BE2C (cell line): ENCODE data around the gene ADAM15.

Source experiments
- DNase-seq: peaks from one replicate; pipeline ENCODE4 v3.0.0-alpha.2; 2020
- H3K27me3 ChIP-seq: fragments of 250-450 bp; sonication (Bioruptor Pico); 2 replicates; pipeline ENCODE4 v1.5.1; 2020; ENCODE audit warnings: mild to moderate bottlenecking
- H3K36me3 ChIP-seq: fragments of 250-450 bp; sonication (Bioruptor Pico); 2 replicates; pipeline ENCODE4 v1.5.1; 2020; ENCODE audit warnings: mild to moderate bottlenecking
- H3K4me1 ChIP-seq: fragments of 250-450 bp; sonication (Bioruptor Pico); 2 replicates; pipeline ENCODE4 v1.5.1; 2020
- H3K4me3 ChIP-seq: 2 replicates; pipeline ENCODE4 v1.5.1; 2011; ENCODE audit warnings: low read depth, low read length
- H3K9me3 ChIP-seq: fragments of 250-450 bp; sonication (Bioruptor Pico); 2 replicates; pipeline ENCODE4 v1.5.1; 2020
- TF ChIP-seq, protein P1 (sequence below): IDR thresholded peaks from 2 replicates; pipeline ENCODE4 v1.5.1; 2012; ENCODE audit warnings: mild to moderate bottlenecking, low read depth, low read length

The ADAM15 gene

DNA sequence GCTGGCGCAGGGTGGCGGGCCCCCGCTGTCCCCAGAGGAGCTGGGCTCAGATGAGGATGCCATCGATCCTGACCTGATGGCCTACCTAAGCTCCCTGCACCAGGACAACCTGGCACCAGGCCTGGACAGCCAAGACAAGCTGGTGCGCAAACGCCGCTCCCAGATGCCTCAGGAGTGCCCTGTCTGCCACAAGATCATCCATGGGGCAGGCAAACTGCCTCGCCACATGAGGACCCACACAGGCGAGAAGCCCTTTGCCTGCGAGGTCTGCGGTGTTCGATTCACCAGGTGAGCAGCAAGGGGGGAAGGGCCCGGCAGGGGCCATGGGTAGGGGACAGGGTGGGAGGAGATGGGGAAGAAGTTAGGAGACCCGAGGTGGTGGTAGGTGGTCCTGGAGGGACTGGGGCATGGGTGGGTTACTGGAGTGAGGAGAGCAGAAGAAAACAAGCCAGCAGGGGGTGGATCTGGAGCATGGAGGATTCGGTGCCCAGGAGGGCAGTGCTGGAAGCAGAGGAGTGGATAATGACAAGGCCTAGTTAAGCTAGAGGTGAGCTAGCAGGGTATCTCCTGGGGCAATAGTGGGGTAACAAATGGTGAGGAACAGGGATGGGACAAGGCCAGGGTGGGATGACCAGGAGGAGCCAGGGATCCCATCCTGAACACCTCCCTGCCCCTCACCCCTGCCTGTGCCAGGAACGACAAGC lies 35.4 kb upstream of the ADAM15 start:
- Histone ChIP-seq H3K9me3 (no peaks in the 10 kb centered on the region), H3K4me1 (peaks cover 34% of the 10 kb centered on the region), H3K27me3 (no peaks in the 10 kb centered on the region), H3K4me3 (no peak overlapping the region), H3K36me3 (peaks cover 17% of the 10 kb centered on the region)
- TF ChIP-seq, protein P1, sequence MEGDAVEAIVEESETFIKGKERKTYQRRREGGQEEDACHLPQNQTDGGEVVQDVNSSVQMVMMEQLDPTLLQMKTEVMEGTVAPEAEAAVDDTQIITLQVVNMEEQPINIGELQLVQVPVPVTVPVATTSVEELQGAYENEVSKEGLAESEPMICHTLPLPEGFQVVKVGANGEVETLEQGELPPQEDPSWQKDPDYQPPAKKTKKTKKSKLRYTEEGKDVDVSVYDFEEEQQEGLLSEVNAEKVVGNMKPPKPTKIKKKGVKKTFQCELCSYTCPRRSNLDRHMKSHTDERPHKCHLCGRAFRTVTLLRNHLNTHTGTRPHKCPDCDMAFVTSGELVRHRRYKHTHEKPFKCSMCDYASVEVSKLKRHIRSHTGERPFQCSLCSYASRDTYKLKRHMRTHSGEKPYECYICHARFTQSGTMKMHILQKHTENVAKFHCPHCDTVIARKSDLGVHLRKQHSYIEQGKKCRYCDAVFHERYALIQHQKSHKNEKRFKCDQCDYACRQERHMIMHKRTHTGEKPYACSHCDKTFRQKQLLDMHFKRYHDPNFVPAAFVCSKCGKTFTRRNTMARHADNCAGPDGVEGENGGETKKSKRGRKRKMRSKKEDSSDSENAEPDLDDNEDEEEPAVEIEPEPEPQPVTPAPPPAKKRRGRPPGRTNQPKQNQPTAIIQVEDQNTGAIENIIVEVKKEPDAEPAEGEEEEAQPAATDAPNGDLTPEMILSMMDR, result no peak
- no peak for DNase-seq

DNA sequence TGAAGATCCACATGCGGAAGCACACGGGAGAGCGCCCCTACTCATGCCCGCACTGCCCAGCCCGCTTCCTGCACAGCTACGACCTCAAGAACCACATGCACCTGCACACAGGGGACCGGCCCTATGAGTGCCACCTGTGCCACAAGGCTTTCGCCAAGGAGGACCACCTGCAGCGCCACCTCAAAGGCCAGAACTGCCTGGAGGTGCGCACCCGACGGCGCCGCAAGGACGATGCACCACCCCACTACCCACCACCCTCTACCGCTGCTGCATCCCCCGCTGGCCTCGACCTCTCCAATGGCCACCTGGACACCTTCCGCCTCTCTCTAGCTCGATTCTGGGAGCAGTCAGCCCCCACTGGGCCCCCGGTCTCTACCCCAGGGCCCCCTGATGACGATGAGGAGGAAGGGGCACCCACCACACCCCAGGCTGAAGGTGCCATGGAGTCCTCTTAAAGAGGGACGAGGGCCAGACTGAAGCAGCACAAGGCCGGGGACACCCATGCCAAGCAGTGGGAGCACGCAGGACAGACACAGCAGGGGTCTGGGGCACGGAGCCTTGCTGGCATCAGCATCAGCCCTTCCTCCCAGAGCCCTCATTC lies 34.8 kb upstream of the ADAM15 start:
- no peak overlapping the region for H3K4me3 ChIP-seq
- TF ChIP-seq, protein P1, result no peak
- H3K36me3 ChIP-seq, result peaks cover 17% of the 10 kb centered on the region
- H3K4me1 ChIP-seq, result peaks cover 29% of the 10 kb centered on the region
- no peaks in the 10 kb centered on the region for H3K9me3 ChIP-seq
- DNase-seq, result no peak
- H3K27me3 ChIP-seq, result no peaks in the 10 kb centered on the region

DNA sequence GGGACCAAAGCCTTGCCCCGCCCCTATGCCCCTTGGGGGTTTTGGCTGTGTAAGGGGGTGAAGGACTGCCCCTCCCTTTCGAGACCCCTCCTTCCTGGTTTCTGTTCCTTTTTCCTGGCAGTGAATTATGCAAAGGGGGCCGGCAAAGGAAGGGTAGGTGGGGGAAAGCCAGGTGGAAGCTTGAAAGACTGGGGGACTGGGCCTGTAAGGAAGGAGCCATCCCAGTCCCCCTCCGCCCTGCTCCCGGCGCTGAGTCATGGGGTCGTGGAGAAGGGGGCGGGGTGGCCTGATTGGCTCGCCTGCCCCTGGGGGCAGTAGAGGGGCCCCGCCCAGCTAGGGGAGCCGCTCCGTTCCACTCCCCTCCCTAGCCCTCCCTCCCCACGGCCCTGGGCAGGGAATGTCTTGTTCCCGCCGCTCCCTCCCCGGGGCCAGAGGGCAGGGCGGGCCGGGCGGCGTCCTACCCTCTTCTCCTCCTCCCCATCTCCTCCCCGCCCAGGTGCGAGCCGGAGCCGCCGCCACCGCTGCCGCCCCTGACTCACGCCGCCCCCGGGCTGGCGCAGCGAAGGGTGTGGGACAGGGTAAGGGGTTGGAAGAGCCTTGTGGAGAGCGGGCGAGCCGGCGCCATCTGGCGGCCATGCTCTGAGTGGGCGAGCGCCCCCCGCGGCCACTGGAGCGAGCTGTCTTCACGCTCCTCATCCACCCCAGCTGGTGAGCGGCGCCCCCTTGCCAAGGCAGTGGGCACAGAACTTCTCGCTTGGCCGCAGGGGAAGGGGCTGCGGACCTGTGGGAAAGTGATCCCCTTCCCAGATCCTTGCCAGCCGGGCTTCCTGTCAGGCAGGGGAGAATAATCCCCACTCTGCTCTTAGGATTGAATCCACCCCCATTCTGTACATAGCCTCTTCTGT lies 33.8 kb upstream of the ADAM15 start:
- Histone ChIP-seq H3K4me1 (peaks cover 21% of the 10 kb centered on the region), H3K27me3 (no peaks in the 10 kb centered on the region), H3K36me3 (peaks cover 17% of the 10 kb centered on the region), H3K9me3 (no peaks in the 10 kb centered on the region), H3K4me3 (peak overlapping the region; percentile 51)
- TF ChIP-seq, protein P1, result peak; percentile 99
- DNase-seq, result peak; percentile 94

DNA sequence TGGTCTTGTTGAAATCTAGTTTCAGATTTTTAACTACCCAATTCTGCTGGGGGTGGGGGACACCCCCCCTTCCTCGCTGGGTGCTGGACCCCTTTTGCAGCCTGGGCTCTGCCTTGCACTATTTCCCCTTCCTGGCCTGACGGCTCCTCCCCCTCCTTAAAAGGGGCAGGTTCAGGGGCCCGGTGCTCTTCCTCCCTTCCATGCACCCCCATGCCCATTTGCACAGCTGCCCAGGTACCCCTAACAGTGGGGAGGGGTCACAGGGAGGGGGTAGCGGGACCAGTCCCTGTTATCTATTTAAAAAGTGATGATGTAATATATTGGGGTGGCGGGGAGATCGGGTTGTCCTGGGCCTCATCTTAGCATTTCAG lies 33.2 kb upstream of the ADAM15 start:
- TF ChIP-seq, protein P1, result no peak
- Histone ChIP-seq H3K27me3 (no peaks in the 10 kb centered on the region), H3K4me1 (peaks cover 16% of the 10 kb centered on the region), H3K36me3 (peaks cover 17% of the 10 kb centered on the region), H3K9me3 (no peaks in the 10 kb centered on the region), H3K4me3 (peak overlapping the region; percentile 51)
- peak; percentile 6 for DNase-seq

DNA sequence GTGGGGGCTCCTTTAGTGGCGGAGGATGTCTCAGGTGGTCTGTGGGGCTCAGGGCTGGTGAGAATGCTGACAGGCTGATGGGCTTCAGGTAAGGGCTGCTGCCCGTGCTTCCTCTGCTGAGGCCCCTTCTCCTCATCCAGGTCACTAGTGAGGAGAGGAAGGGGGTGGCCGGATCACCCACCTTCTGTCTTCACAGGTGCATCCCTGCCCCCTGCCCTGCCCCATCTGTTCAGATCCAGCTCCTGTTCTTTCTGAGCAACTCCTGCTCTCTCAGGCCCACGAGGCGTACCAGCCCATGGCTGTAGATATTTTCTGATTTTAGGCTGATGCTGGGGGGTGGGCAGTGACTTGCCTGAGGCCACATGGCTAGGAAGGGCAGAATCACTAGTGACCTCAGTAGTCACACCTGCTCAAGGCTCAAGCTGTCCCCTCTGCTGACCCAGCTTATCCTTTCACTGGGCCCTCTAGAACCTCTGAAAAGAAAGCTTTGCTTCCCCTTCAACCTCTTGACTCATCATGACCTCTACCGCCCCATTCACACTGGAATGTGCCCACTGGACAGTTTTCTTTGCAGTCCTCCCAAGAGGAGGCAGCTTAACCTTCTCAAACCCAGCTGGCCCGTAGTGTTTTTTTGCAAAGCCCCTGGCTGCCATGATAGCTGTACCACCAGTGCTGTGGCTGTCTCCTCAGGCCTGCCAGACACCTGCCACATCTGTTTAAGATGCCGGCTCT lies 32.3 kb upstream of the ADAM15 start:
- Histone ChIP-seq H3K27me3 (no peaks in the 10 kb centered on the region), H3K4me3 (no peak overlapping the region)
- no peak for DNase-seq

More for the DNA sequence above, 32.3 kb upstream of the ADAM15 start:
- Histone ChIP-seq H3K9me3 (no peaks in the 10 kb centered on the region), H3K4me1 (peaks cover 11% of the 10 kb centered on the region), H3K36me3 (peaks cover 17% of the 10 kb centered on the region)
- TF ChIP-seq, protein P1, result no peak
